DOHH2 (cell line): ENCODE measurements around the gene SSTR5.

Source experiments
- H3F3A ChIP-seq: fragments of 200-600 bp; sonication (generic), shearing (Covaris generic); 2 replicates; pipeline ENCODE4 v1.6.0; 2016; ENCODE audit warnings: antibody characterized with exemption, mild to moderate bottlenecking; ENCODE audit not compliant: control insufficient read depth, insufficient read depth
- H3K27ac ChIP-seq: fragments of 200-600 bp; sonication (generic); 2 replicates; pipeline ENCODE4 v1.5.1; 2014; ENCODE audit warnings: low read depth, mild to moderate bottlenecking, low read length, moderate library complexity
- H3K27me3 ChIP-seq: fragments of 200-600 bp; sonication (generic); 2 replicates; pipeline ENCODE4 v1.6.1; 2014; ENCODE audit warnings: mild to moderate bottlenecking, low read length, mixed read lengths; ENCODE audit not compliant: control insufficient read depth
- H3K36me3 ChIP-seq: fragments of 200-600 bp; sonication (generic); 2 replicates; pipeline ENCODE4 v1.6.1; 2014; ENCODE audit warnings: mild to moderate bottlenecking, low read length, moderate library complexity, mixed read lengths; ENCODE audit not compliant: control insufficient read depth
- H3K4me1 ChIP-seq: fragments of 200-600 bp; sonication (generic); 2 replicates; pipeline ENCODE4 v1.6.1; 2014; ENCODE audit warnings: mild to moderate bottlenecking, low read length, mixed read lengths; ENCODE audit not compliant: control insufficient read depth
- H3K4me2 ChIP-seq: fragments of 200-600 bp; sonication (generic); 2 replicates; pipeline ENCODE4 v1.6.0; 2014; ENCODE audit warnings: mild to moderate bottlenecking, low read length, moderate library complexity
- H3K4me3 ChIP-seq: fragments of 200-600 bp; sonication (generic); 2 replicates; pipeline ENCODE4 v1.5.1; 2014; ENCODE audit warnings: mild to moderate bottlenecking, low read length, mixed read lengths
- H3K79me2 ChIP-seq: fragments of 200-600 bp; sonication (generic); 2 replicates; pipeline ENCODE4 v1.6.1; 2014; ENCODE audit warnings: mild to moderate bottlenecking, low read length, mixed read lengths; ENCODE audit not compliant: control insufficient read depth
- H3K9me2 ChIP-seq: fragments of 200-600 bp; sonication (generic); replicated peaks from 2 replicates; pipeline ENCODE4 v1.6.1; 2014; ENCODE audit warnings: mild to moderate bottlenecking, low read length, mixed read lengths; ENCODE audit not compliant: control insufficient read depth
- H3K9me3 ChIP-seq: fragments of 200-600 bp; sonication (generic); 2 replicates; pipeline ENCODE4 v1.6.1; 2014; ENCODE audit warnings: antibody characterized with exemption, low read length, mixed read lengths; ENCODE audit not compliant: control insufficient read depth, insufficient read depth
- H4K20me1 ChIP-seq: fragments of 200-600 bp; sonication (generic); 2 replicates; pipeline ENCODE4 v1.6.0; 2014; ENCODE audit warnings: low read depth, mild to moderate bottlenecking, antibody characterized with exemption, low read length, moderate library complexity; ENCODE audit not compliant: control insufficient read depth, insufficient read depth
- EZH2phosphoT487 ChIP-seq: fragments of 200-600 bp; sonication (generic); IDR thresholded peaks from 2 replicates; pipeline ENCODE4 v1.6.1; 2017; ENCODE audit warnings: borderline replicate concordance, mild to moderate bottlenecking, antibody characterized with exemption, low read length, moderate library complexity, mixed read lengths
- TF ChIP-seq, protein P1 (sequence below): fragments of 200-600 bp; sonication (generic); IDR thresholded peaks from one replicate; pipeline ENCODE4 v1.5.1; 2014; ENCODE audit warnings: antibody characterized with exemption, mild to moderate bottlenecking, low read depth, low read length; ENCODE audit not compliant: poor library complexity, severe bottlenecking

Gene SSTR5

DNA sequence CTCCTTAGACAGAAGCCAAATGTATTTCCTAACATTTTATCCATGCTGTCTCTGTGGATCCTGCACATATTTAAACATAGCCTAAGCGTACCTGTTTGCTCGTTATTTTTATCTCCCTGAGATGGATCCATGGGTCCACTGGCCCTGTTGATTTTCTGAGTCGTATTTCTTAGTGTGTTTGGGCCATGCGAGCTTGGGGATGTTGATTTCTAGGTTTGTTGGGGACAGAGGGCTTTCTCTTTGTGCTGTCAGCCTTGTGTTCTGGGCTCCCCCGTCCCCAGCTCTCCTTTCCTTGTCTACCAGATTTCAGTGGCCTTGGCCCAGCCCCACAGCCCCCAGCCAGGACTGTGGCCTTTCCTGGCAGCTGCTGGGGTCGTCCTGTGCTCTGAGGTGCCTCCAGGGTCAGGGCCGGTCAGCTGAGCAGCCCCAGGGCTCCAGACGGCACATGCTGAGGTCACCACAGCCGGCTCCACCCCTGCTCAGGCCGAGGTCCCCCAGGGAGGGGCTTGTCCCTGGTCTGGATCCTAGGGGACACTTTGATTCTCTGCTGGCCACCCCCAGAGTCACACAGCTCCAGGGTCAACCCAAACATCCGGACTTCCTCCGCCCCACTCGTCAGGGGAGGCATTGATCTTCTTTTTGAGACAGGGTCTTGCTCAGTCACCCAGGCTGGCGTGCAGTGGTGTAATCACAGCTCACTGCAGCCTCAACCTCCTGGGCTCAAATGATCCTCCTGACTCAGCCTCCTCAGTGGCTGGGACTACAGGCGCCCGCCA lies 4.4 kb downstream of the SSTR5 start:
- H3K27ac ChIP-seq = no peak overlapping the region
- no peaks in the 10 kb centered on the region for H3K79me2 ChIP-seq
- no peaks in the 10 kb centered on the region for H3K4me1 ChIP-seq
- H3F3A ChIP-seq = no peaks in the 10 kb centered on the region
- H3K36me3 ChIP-seq = no peaks in the 10 kb centered on the region
- H3K9me3 ChIP-seq = no peaks in the 10 kb centered on the region
- H3K4me2 ChIP-seq = no peak overlapping the region
- H4K20me1 ChIP-seq = no peaks in the 10 kb centered on the region
- H3K9me2 ChIP-seq = no peaks in the 10 kb centered on the region
- no peaks in the 10 kb centered on the region for H3K27me3 ChIP-seq
- TF ChIP-seq, protein P1, sequence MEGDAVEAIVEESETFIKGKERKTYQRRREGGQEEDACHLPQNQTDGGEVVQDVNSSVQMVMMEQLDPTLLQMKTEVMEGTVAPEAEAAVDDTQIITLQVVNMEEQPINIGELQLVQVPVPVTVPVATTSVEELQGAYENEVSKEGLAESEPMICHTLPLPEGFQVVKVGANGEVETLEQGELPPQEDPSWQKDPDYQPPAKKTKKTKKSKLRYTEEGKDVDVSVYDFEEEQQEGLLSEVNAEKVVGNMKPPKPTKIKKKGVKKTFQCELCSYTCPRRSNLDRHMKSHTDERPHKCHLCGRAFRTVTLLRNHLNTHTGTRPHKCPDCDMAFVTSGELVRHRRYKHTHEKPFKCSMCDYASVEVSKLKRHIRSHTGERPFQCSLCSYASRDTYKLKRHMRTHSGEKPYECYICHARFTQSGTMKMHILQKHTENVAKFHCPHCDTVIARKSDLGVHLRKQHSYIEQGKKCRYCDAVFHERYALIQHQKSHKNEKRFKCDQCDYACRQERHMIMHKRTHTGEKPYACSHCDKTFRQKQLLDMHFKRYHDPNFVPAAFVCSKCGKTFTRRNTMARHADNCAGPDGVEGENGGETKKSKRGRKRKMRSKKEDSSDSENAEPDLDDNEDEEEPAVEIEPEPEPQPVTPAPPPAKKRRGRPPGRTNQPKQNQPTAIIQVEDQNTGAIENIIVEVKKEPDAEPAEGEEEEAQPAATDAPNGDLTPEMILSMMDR = no peak
- TF ChIP-seq EZH2phosphoT487 = no peak
- H3K4me3 ChIP-seq = no peak overlapping the region

DNA sequence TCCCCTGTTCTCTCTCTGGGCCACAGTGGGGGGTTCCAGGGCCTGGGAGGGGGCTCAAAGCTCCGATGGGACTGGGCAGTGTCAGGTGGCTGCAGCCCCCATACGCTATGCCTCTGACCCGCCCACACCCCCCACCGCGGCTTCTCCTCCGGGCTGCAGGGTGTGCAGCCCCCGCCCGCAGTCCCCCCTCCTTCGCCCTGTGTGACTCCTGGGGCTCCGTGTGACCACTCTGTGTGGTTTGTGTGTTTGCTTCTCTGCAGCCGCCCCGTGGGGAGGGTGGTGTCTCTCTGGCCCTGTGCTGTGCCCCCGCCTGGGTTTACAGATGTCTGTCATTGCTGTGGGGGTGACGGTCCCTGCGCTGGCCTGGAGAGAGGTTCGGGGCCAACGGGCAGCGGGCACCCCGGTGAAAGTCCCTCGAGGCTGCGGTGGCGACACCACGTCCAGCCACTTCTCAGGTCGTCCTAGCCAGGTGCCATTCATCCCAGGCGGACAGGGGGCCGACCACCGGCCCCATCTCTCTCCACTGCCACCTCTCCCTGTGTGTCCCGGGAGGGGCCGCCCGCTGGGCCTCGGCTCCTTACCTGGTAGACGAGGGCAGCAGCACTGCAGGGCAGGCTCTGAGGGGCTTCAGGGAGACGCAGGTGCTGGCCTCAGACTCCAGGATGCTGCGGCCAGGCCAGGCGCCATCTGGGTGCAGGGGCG lies 5.5 kb downstream of the SSTR5 start:
- H3K4me3 ChIP-seq = no peak overlapping the region
- no peaks in the 10 kb centered on the region for H3K9me3 ChIP-seq
- no peaks in the 10 kb centered on the region for H3K4me1 ChIP-seq
- no peaks in the 10 kb centered on the region for H3K9me2 ChIP-seq
- no peaks in the 10 kb centered on the region for H3K27me3 ChIP-seq
- H3K79me2 ChIP-seq = no peaks in the 10 kb centered on the region
- no peak overlapping the region for H3K27ac ChIP-seq
- H3K4me2 ChIP-seq = no peak overlapping the region
- H4K20me1 ChIP-seq = no peaks in the 10 kb centered on the region
- no peaks in the 10 kb centered on the region for H3F3A ChIP-seq
- no peaks in the 10 kb centered on the region for H3K36me3 ChIP-seq
- TF ChIP-seq, protein P1 = no peak
- TF ChIP-seq EZH2phosphoT487 = no peak

DNA sequence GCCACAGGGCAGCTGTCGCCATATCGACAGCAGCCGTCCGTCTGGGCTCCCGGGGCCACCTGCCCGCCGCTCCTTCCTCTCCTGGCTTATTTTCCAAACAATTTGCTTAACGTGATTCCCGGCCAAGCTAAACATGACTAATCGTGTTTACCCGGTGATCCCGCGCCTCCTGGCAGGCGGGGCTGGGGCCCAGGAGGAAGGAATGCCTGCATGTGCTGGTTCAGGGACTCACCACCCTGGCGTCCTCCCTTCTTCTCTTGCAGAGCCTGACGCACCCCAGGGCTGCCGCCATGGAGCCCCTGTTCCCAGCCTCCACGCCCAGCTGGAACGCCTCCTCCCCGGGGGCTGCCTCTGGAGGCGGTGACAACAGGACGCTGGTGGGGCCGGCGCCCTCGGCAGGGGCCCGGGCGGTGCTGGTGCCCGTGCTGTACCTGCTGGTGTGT lies 6.1 kb downstream of the SSTR5 start:
- no peak for TF ChIP-seq EZH2phosphoT487
- H3K36me3 ChIP-seq = no peaks in the 10 kb centered on the region
- H3K4me3 ChIP-seq = no peak overlapping the region
- H3K4me1 ChIP-seq = no peaks in the 10 kb centered on the region
- H3K9me3 ChIP-seq = no peaks in the 10 kb centered on the region
- no peaks in the 10 kb centered on the region for H3K9me2 ChIP-seq
- H3F3A ChIP-seq = no peaks in the 10 kb centered on the region
- no peak overlapping the region for H3K4me2 ChIP-seq
- no peaks in the 10 kb centered on the region for H4K20me1 ChIP-seq
- no peaks in the 10 kb centered on the region for H3K27me3 ChIP-seq
- H3K27ac ChIP-seq = no peak overlapping the region
- H3K79me2 ChIP-seq = no peaks in the 10 kb centered on the region

DNA sequence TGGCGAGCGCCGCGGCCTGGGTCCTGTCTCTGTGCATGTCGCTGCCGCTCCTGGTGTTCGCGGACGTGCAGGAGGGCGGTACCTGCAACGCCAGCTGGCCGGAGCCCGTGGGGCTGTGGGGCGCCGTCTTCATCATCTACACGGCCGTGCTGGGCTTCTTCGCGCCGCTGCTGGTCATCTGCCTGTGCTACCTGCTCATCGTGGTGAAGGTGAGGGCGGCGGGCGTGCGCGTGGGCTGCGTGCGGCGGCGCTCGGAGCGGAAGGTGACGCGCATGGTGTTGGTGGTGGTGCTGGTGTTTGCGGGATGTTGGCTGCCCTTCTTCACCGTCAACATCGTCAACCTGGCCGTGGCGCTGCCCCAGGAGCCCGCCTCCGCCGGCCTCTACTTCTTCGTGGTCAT lies 6.8 kb downstream of the SSTR5 start:
- Histone ChIP-seq H3F3A (no peaks in the 10 kb centered on the region), H3K9me2 (no peaks in the 10 kb centered on the region), H3K36me3 (no peaks in the 10 kb centered on the region), H3K79me2 (no peaks in the 10 kb centered on the region), H3K4me1 (no peaks in the 10 kb centered on the region), H3K4me3 (no peak overlapping the region), H4K20me1 (no peaks in the 10 kb centered on the region), H3K4me2 (no peak overlapping the region), H3K9me3 (no peaks in the 10 kb centered on the region), H3K27ac (no peak overlapping the region), H3K27me3 (no peaks in the 10 kb centered on the region)
- TF ChIP-seq, protein P1 = no peak
- TF ChIP-seq EZH2phosphoT487 = no peak
